ENCODE data around the gene ENTPD7. TPM values are rescaled to one million over a fixed set of nuclear protein-coding genes. Genes with fewer than 3 reads are reported as not detected.

Gene ENTPD7
- total and polyA plus RNA-seq, 2 donors (not counting 1 experiment from before 2014, with no cell fraction given), result 0.75 to 6.2 TPM

GRCh38 chr10:99689461-99689860, 30.2 kb downstream of the ENTPD7 start:
- intact Hi-C loops (cut with micrococcal nuclease), result no loop called here
- H3K27ac ChIP-seq (ENCODE audit: low read length in 2 of 2), result no peak overlapping the region
- peaks cover 8% of the 10 kb centered on the region for H3K4me1 Mint-ChIP-seq
- H2AFZ ChIP-seq (ENCODE audit: insufficient read depth, low read depth, low read length, poor library complexity, severe bottlenecking), result no peak overlapping the region
- H4K20me1 ChIP-seq (ENCODE audit: control insufficient read depth, insufficient read depth, low read length, poor library complexity, severe bottlenecking), result no peaks in the 10 kb centered on the region
- H3K9ac ChIP-seq (ENCODE audit: low read length), result no peak overlapping the region
- no peak overlapping the region for H3K4me3 Mint-ChIP-seq
- ChIA-PET CTCF (no interaction called here), POLR2A (no interaction called here)
- ATAC-seq (ENCODE audit: low read depth), result no peak
- no peak for TF ChIP-seq EZH2 (IDR thresholded peaks at IDR 0.05; ENCODE audit: borderline replicate concordance, insufficient read depth, low read depth, low read length, poor library complexity, severe bottlenecking)
- no peak for TF ChIP-seq CTCF (IDR thresholded peaks at IDR 0.05)
- H3K4me3 ChIP-seq (ENCODE audit: control extremely low read depth in 1 of 5, extremely low read depth in 1 of 5, insufficient read depth in 1 of 5, low read depth in 2 of 5, low read length in 4 of 5), result no peak overlapping the region
- peaks cover 4 to 9% of the 10 kb centered on the region in 2 donors for H3K4me1 ChIP-seq (ENCODE audit: control insufficient read depth in 2 of 2, insufficient read depth in 2 of 2, low read length in 2 of 2)
- DNase-seq, result no peak
- H3K36me3 ChIP-seq (replicated peaks in 1 of 2; ENCODE audit: control extremely low read depth in 1 of 2, control insufficient read depth in 1 of 2, extremely low read depth in 1 of 2, insufficient read depth in 2 of 2, low read length in 1 of 2), result peaks cover 4 to 13% of the 10 kb centered on the region in 2 experiments
- H3K4me2 ChIP-seq (replicated peaks; ENCODE audit: low read depth, low read length, poor library complexity, severe bottlenecking), result no peak overlapping the region
- H3K9me3 Mint-ChIP-seq (ENCODE audit: insufficient read depth), result no peaks in the 10 kb centered on the region
- no CpG with 5 or more reads among the region's 1 CpG for WGBS (ENCODE audit: insufficient coverage)
- no peaks in the 10 kb centered on the region for H3K27me3 ChIP-seq (replicated peaks in 1 of 4; ENCODE audit: control extremely low read depth in 1 of 4, control insufficient read depth in 3 of 4, insufficient read depth in 4 of 4, low read length in 3 of 4)
- no peak overlapping the region for H3K27ac Mint-ChIP-seq
- H3K79me2 ChIP-seq (ENCODE audit: control insufficient read depth, insufficient read depth, low read length), result no peaks in the 10 kb centered on the region
- no peaks in the 10 kb centered on the region for H3K27me3 Mint-ChIP-seq
- no peaks in the 10 kb centered on the region for H3K9me3 ChIP-seq (ENCODE audit: control extremely low read depth in 1 of 3, control insufficient read depth in 2 of 3, insufficient read depth in 1 of 3, low read length in 2 of 3)

GRCh38 chr10:99693933-99694583, 34.7 kb downstream of the ENTPD7 start:
- ChIA-PET POLR2A (no interaction called here), CTCF (no interaction called here)
- Mint-ChIP-seq H3K4me1 (no peaks in the 10 kb centered on the region), H3K27me3 (no peaks in the 10 kb centered on the region), H3K9me3 (ENCODE audit: insufficient read depth) (no peaks in the 10 kb centered on the region), H3K4me3 (no peak overlapping the region), H3K27ac (no peak overlapping the region)
- Histone ChIP-seq H3K9ac (ENCODE audit: low read length) (no peak overlapping the region), H3K4me3 (ENCODE audit: control extremely low read depth in 1 of 5, extremely low read depth in 1 of 5, insufficient read depth in 1 of 5, low read depth in 2 of 5, low read length in 4 of 5) (no peak overlapping the region), H3K27ac (ENCODE audit: low read length in 2 of 2) (no peak overlapping the region), H3K27me3 (replicated peaks in 1 of 4; ENCODE audit: control extremely low read depth in 1 of 4, control insufficient read depth in 3 of 4, insufficient read depth in 4 of 4, low read length in 3 of 4) (no peaks in the 10 kb centered on the region), H3K36me3 (replicated peaks in 1 of 2; ENCODE audit: control extremely low read depth in 1 of 2, control insufficient read depth in 1 of 2, extremely low read depth in 1 of 2, insufficient read depth in 2 of 2, low read length in 1 of 2) (peaks cover 17 to 18% of the 10 kb centered on the region in 2 experiments), H3K4me1 (ENCODE audit: control insufficient read depth in 2 of 2, insufficient read depth in 2 of 2, low read length in 2 of 2) (no peaks in the 10 kb centered on the region), H3K79me2 (ENCODE audit: control insufficient read depth, insufficient read depth, low read length) (no peaks in the 10 kb centered on the region), H4K20me1 (ENCODE audit: control insufficient read depth, insufficient read depth, low read length, poor library complexity, severe bottlenecking) (no peaks in the 10 kb centered on the region), H2AFZ (ENCODE audit: insufficient read depth, low read depth, low read length, poor library complexity, severe bottlenecking) (no peak overlapping the region), H3K9me3 (ENCODE audit: control extremely low read depth in 1 of 3, control insufficient read depth in 2 of 3, insufficient read depth in 1 of 3, low read length in 2 of 3) (no peaks in the 10 kb centered on the region), H3K4me2 (replicated peaks; ENCODE audit: low read depth, low read length, poor library complexity, severe bottlenecking) (no peak overlapping the region)
- no peak for DNase-seq
- intact Hi-C loops (cut with micrococcal nuclease), result no loop called here
- no peak for TF ChIP-seq CTCF (IDR thresholded peaks at IDR 0.05)
- no peak for TF ChIP-seq EZH2 (IDR thresholded peaks at IDR 0.05; ENCODE audit: borderline replicate concordance, insufficient read depth, low read depth, low read length, poor library complexity, severe bottlenecking)
- WGBS (ENCODE audit: insufficient coverage), result 100% methylated on average over 1 of the region's 3 CpGs
- no peak for ATAC-seq (ENCODE audit: low read depth)

Measured in B cell (primary cell).